T-helper 17 cell (primary cell): ENCODE data around the gene TRIM14. TPM values are rescaled to one million over a fixed set of nuclear protein-coding genes. Genes with fewer than 3 reads are reported as not detected.
"Not testable (repeated sequence)": the region's sequence is repeated elsewhere in the genome, so short reads cannot be mapped to it uniquely, and the experiment has no call there.

Experiments
- ATAC-seq: fragments of 150-1000 bp; cut with Tn5 transposase; 2 replicates; pipeline ENCODE4 v1.10.0; 2021; ENCODE audit warnings: mild to moderate bottlenecking, moderate library complexity
- DNase-seq, 3 donors: peaks; one replicate each; pipeline versions ENCODE4 v3.0.0 to v3.0.0-alpha.2; 2020 to 2021
- H3K9me3 ChIP-seq: one replicate; pipeline ENCODE4 v1.7.0; 2013; ENCODE audit warnings: low read length, mild to moderate bottlenecking; ENCODE audit not compliant: control insufficient read depth, poor library complexity, severe bottlenecking
- H3K27ac Mint-ChIP-seq: one replicate; pipeline ENCODE4 v1.8.0; 2022; ENCODE audit warnings: mild to moderate bottlenecking, moderate library complexity, mixed read lengths
- H3K27me3 Mint-ChIP-seq: one replicate; pipeline ENCODE4 v1.8.0; 2022; ENCODE audit warnings: mixed read lengths
- H3K36me3 Mint-ChIP-seq: one replicate; pipeline ENCODE4 v1.8.0; 2022; ENCODE audit warnings: low read depth, mixed read lengths
- H3K4me1 Mint-ChIP-seq: one replicate; pipeline ENCODE4 v1.8.0; 2022; ENCODE audit warnings: mild to moderate bottlenecking, mixed read lengths
- H3K4me3 Mint-ChIP-seq: one replicate; pipeline ENCODE4 v1.8.0; 2022; ENCODE audit warnings: mild to moderate bottlenecking, moderate library complexity, mixed read lengths
- total RNA-seq, 4 donors: library from RNA in 2 of 4; stranded (reverse) in 2 of 4; gene quantifications; one replicate each; pipeline ENCODE4 v1.2.3 and lab custom pipeline; 2022 to 2026

Gene TRIM14
- total RNA-seq, 2 donors from 2014 or later: 63.8 to 64.6 TPM

DNA sequence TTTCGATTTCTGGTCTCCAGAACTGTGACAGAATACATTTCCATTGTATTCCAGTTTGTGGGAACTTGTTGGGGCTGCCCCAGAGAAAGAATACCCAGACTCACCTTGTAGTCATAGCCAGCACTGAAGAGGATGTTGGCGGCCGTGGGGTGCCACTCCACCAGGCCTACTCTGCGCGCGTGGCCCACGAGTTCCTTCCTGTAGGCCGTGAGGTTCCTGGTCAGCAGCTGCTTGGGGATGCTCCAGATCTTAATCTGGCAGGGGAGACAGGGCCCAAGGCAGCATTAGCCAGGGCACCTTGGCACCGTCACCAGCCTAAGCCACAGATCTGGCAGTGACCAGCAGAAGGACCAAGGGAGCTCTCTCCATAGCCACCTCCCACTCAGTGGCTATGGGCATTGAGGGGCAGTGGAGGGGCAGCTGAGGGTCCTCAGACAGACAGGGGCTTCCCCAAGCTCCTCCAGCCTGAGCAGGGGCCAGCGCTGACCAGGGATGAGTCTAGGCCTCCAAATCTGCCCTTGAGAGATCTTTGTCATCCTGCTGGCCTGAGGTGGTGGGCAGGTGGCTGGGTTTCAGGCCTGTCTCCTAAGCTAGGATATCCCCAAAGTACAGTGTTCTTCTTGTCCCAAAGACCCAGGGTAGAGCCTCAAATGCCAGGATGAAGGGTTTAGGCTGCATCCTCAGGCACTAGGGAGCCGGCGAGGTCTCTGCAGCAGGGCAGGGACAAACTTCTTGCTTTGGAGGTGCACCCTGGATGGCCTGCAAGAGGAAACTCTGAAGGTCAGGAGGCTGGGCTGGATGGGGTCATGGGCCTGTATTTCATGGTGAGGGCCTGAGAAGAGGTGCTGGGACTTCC lies 15.9 kb upstream of the TRIM14 start:
- ATAC-seq: no peak
- no peaks in the 10 kb centered on the region for H3K9me3 ChIP-seq
- peaks cover 9% of the 10 kb centered on the region for H3K4me1 Mint-ChIP-seq
- no peak for DNase-seq
- H3K27me3 Mint-ChIP-seq: no peaks in the 10 kb centered on the region
- peak overlapping the region; percentile 85 for H3K27ac Mint-ChIP-seq
- peaks cover 2% of the 10 kb centered on the region for H3K36me3 Mint-ChIP-seq
- no peak overlapping the region for H3K4me3 Mint-ChIP-seq

DNA sequence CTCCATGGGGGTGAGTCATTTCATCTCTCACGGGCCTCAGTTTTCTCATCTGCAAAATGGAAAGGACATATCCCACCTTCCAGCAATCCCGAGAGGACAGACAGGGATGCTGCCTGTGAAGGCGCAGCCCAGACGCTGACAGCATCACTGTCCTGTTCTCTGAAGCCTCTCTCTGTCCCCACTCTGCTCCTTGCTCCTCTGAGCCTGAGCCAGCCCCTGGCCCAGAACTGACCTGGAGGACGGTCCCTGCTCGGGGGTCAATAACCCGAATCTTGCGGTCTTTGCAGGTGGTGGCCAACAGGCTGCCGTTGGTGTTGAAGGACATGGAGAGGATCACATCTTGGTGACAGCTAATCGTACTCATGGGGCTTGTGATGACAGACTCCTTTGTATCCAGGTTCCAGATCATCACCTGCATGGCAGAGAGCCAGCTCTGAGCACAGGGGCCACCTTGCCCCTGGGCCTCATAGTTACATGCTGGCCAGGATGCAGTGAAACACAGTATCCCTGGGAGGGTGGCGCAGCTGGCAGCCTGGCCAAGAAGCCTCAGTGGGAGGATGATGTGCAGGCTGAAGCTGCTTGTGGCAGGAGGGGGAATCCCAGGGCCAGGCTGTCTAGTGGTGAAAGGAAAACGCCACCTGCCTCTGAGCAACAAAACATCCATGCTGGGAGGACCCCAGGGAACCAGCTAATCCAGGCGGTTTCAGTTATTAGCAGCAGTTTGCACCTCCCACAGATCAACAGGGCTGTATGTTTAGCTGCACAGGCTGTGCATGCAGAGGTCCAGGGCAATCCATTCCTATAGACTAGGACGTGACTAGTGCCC lies 14.0 kb upstream of the TRIM14 start:
- no peak for DNase-seq
- H3K27me3 Mint-ChIP-seq: no peaks in the 10 kb centered on the region
- peaks cover 16% of the 10 kb centered on the region for H3K4me1 Mint-ChIP-seq
- no peak for ATAC-seq
- no peak overlapping the region for H3K4me3 Mint-ChIP-seq
- no peaks in the 10 kb centered on the region for H3K9me3 ChIP-seq
- H3K36me3 Mint-ChIP-seq: peaks cover 2% of the 10 kb centered on the region
- H3K27ac Mint-ChIP-seq: peak overlapping the region; percentile 85

DNA sequence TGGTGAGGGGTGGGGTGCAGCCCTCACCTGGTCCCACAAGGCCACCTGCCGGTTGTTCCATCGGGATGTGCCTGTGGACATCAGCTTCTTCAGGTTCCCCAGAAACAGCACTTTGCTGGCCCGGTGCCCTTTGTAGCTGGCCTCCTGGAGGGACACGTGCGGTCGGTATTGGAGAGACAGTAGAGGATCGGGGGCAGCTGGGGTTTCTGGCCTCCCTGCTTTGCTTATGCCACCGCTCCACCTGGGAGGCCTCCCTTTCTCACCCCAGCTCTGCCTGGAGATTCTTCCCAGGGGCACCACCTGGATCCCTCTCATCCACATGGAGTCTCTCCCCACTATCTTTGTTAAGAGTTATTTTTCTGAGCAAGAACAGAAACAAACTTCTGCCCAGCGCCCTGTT lies 13.1 kb upstream of the TRIM14 start:
- H3K36me3 Mint-ChIP-seq: peaks cover 2% of the 10 kb centered on the region

DNA sequence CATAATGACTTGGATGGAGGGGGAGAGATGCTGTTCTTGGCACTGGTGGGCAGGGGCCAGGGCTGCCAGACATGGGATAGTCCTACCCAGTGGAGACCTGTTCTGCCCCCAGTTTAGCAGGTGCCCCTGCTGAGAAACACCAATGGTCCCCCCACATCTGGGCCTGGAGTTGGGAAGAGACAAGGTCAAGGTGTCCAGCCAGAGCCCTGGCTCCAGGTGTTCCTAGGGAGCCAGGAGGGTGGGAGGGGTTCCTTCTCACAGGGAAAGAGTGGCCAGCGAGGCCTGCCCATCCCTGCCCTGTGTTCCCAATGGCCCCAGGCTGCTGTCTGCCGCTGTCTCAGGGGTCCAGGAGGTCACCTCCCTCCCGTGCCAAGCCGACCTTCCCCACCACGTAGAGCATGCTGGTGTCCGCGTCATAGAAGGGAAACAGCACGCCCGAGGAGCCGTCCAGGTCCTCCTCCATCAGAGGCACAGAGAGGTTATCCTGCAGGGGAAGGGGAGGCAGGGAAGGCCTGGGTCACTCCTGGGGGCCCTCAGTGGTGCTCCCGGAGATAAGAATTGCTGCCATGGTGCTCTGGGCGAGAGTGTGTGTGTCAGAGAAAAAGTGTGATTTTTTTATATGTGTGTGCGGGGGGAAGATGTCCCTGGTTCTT lies 11.7 kb upstream of the TRIM14 start:
- peaks cover 2% of the 10 kb centered on the region for H3K36me3 Mint-ChIP-seq
- peaks cover 16% of the 10 kb centered on the region for H3K4me1 Mint-ChIP-seq
- H3K9me3 ChIP-seq: no peaks in the 10 kb centered on the region
- DNase-seq (no peak), ATAC-seq (no peak)
- peak overlapping the region; percentile 90 for H3K27ac Mint-ChIP-seq
- H3K27me3 Mint-ChIP-seq: no peaks in the 10 kb centered on the region
- no peak overlapping the region for H3K4me3 Mint-ChIP-seq

More for the DNA sequence above, 13.1 kb upstream of the TRIM14 start:
- ATAC-seq: no peak
- H3K27me3 Mint-ChIP-seq: no peaks in the 10 kb centered on the region
- no peak overlapping the region for H3K27ac Mint-ChIP-seq
- peaks cover 16% of the 10 kb centered on the region for H3K4me1 Mint-ChIP-seq
- H3K4me3 Mint-ChIP-seq: no peak overlapping the region
- no peak for DNase-seq
- H3K9me3 ChIP-seq: no peaks in the 10 kb centered on the region

DNA sequence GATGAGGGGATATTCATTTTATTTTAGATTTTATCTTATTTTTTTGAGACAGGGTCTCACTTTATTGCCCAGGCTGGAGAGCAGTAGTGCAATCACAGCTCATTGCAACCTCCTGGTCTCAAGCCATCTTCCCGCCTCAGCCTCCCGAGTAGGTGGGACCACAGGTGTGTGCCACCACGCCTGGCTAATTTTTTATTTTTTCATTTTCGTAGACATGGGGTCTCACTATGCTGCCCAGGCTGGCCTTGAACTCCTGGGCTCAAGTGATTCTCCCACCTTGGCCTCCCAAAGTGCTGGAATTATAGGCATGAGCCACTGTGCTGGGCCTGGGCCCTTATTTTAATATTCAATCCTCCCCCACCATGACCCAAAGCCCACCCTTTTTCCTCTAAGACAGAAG lies 11.0 kb upstream of the TRIM14 start:
- not testable (repeated sequence) for H3K36me3 Mint-ChIP-seq, DNase-seq, H3K9me3 ChIP-seq, H3K27me3 Mint-ChIP-seq, H3K4me3 Mint-ChIP-seq, ATAC-seq
- H3K27ac Mint-ChIP-seq: peak overlapping the region; percentile 90
- H3K4me1 Mint-ChIP-seq: peaks cover 16% of the 10 kb centered on the region

DNA sequence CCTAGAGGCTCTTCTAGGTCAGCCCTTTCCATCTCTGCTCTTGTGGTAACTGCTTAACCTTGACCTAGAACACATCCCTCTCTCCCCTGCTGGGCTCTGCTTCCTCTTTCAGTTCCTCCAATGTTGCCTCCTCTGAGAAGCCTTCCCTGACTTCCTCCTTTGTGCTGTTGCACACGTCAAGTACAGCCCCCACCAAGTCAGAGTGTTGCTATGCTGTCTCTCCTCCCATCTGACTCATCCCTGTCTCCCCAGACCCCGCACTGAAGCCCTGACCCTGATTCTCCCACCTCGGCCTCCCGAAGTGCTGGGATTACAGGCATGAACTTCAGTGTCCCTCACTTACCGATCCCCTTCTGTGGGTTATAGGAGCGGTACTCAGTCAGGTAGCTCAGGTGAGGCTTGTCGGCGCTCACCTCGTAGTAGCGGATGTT lies 10.4 kb upstream of the TRIM14 start:
- ATAC-seq (peak; percentile 72), DNase-seq (no peak)
- H3K4me1 Mint-ChIP-seq: peaks cover 14% of the 10 kb centered on the region
- no peaks in the 10 kb centered on the region for H3K27me3 Mint-ChIP-seq
- no peaks in the 10 kb centered on the region for H3K9me3 ChIP-seq
- H3K36me3 Mint-ChIP-seq: peaks cover 2% of the 10 kb centered on the region
- no peak overlapping the region for H3K4me3 Mint-ChIP-seq
- H3K27ac Mint-ChIP-seq: peak overlapping the region; percentile 90

DNA sequence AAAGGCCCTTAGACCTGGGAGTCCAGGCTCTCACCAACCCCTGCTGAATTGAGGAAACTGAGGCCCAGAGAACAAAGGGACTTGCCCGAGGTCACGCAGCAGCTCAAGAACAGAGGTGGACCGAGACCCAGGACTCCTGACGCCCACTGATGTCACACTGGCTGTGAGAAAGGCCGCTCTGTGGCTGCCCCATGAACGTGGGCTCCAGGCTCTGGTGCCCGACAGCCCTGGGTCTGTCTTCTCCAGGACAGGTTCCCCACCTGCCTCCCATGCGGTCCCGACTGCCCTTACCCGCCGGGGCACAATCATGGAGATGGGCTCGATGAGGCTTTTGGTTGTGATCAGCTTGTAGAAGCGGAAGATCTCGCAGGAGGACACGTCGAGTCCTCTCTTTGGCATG lies 9.3 kb upstream of the TRIM14 start:
- no peaks in the 10 kb centered on the region for H3K9me3 ChIP-seq
- no peak overlapping the region for H3K27ac Mint-ChIP-seq
- DNase-seq (no peak), ATAC-seq (no peak)
- no peaks in the 10 kb centered on the region for H3K27me3 Mint-ChIP-seq
- H3K4me3 Mint-ChIP-seq: no peak overlapping the region
- no peaks in the 10 kb centered on the region for H3K36me3 Mint-ChIP-seq
- peaks cover 11% of the 10 kb centered on the region for H3K4me1 Mint-ChIP-seq

DNA sequence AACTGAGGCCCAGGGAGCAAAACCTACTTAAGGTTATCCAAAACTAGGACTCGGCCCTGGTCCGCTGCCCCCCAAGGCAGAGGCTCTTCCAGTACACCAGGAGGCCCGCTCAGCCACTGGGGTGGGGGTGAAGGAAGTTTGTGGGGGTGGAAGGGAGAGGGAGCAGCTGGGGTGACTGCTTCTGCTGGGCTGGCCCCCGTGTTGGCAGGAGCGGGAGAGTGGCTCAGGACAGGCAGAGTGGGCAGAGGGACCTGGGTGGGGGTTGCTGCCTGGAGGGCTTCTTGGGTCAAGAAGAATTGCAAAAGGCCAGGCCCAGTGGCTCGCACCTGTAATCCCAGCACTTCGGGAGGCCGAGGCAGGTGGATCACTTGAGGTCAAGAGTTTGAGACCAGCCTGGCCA lies 8.2 kb upstream of the TRIM14 start:
- peak overlapping the region; percentile 27 for H3K27ac Mint-ChIP-seq
- H3K36me3 Mint-ChIP-seq: no peaks in the 10 kb centered on the region

DNA sequence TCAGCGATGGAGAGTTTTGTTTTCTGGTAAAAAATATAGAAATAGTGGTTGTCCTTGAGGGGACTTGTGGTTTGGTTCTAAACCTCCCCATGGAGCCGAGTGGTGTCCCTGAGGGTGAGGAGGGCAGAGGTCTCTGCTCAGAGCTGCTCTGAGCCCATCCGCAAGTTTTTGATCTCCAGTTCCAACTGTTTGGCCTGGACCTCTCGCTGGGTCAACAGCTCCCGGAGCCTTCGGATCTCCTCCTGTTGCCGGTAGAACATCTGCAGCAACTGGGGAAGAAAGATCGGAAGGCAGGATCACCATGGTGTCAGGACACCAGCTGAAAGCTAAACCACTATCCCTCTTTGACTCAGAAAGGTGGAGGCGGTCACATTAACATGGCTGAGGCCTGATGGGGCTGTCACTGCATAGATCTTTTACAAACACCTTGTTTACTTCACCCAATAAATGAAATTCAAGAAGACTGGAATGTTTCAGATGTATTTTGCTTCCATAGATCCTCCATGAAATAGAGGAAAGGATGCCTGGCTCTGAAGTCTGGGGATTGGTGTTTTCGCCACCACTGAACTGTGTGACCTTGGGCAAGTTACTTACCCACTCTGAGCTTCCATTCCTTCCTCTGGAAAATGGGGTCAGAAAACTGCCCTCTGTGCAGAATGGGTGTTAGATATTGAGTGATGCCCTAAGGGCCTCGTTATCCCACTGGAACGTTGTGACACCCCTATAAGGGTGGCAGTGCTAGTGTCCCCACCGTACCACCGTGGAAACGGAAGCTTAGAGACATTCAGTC lies 5.8 kb upstream of the TRIM14 start:
- Mint-ChIP-seq H3K27me3 (no peaks in the 10 kb centered on the region), H3K4me1 (peaks cover 26% of the 10 kb centered on the region), H3K27ac (no peak overlapping the region), H3K36me3 (no peaks in the 10 kb centered on the region), H3K4me3 (no peak overlapping the region)
- DNase-seq (no peak), ATAC-seq (no peak)
- H3K9me3 ChIP-seq: no peaks in the 10 kb centered on the region

More for the DNA sequence above, 8.2 kb upstream of the TRIM14 start:
- ATAC-seq (no peak), DNase-seq (no peak)
- H3K9me3 ChIP-seq: no peaks in the 10 kb centered on the region
- Mint-ChIP-seq H3K4me3 (no peak overlapping the region), H3K27me3 (no peaks in the 10 kb centered on the region), H3K4me1 (peaks cover 11% of the 10 kb centered on the region)

DNA sequence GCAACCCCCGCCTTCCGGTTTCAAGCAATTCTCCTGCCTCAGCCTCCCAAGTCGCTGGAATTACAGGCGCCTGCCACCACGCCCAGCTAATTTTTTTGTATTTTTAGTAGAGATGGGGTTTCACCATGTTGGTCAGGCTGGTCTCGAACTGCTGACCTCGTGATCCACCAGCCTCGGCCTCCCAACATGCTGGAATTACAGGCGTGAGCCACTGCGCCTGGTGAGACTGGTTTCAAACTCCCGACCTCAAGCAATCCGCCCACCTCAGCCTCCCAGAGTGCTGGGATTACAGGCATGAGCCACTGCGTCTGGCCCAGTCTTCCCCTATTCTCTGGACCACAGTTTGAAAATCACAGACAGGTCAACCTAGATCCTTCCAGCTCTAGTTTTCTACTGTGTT lies 5.1 kb upstream of the TRIM14 start:
- DNase-seq, H3K27me3 Mint-ChIP-seq, ATAC-seq, H3K27ac Mint-ChIP-seq, H3K9me3 ChIP-seq, H3K36me3 Mint-ChIP-seq, H3K4me3 Mint-ChIP-seq: not testable (repeated sequence)
- peaks cover 23% of the 10 kb centered on the region for H3K4me1 Mint-ChIP-seq

DNA sequence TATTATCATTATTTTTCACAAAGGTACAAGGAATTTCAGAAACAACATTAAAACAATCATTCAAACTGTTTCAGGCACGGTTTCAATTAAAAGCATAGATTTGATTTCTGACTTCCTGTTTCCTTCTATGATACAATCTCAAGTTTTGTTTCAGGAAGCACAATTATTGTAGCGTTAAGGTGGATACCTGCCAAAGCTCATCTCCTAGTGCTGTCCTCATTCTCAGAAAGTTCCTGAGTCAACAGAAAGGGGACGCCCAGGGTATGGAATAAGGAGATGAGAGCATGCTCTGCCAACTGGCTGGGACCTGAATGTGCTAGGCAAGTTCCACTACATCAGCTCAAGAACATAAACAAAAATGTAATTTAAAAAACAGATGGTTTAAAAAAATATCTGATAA lies 2.0 kb upstream of the TRIM14 start:
- Mint-ChIP-seq H3K27ac (peak overlapping the region; percentile 97), H3K4me1 (peaks cover 35% of the 10 kb centered on the region), H3K27me3 (no peaks in the 10 kb centered on the region), H3K4me3 (peak overlapping the region; percentile 97), H3K36me3 (peaks cover 2% of the 10 kb centered on the region)
- H3K9me3 ChIP-seq: no peaks in the 10 kb centered on the region
- ATAC-seq (peak; percentile 15), DNase-seq (no peak)

DNA sequence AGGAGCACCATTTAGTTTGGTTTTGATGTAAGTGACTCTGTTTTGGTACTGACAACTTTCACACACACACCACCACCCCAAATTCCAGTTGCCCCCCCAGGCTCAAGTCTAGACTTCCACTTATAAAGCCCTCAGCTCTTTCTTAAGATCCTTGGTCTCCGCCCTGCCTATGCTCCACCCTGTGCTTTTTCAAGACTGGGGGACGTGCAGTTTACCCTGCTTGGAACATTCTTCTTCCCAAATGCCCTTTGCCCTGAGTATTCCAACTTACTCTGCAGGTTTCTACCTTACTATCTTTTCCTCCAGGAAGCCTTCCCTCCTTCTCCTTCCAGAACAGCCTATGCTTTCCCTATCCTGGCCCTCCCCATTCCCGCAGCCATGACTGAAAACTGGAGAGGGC lies 1.5 kb upstream of the TRIM14 start:
- Mint-ChIP-seq H3K36me3 (peaks cover 2% of the 10 kb centered on the region), H3K27ac (peak overlapping the region; percentile 97), H3K4me3 (peak overlapping the region; percentile 97), H3K4me1 (peaks cover 35% of the 10 kb centered on the region), H3K27me3 (no peaks in the 10 kb centered on the region)
- DNase-seq: no peak
- no peak for ATAC-seq
- no peaks in the 10 kb centered on the region for H3K9me3 ChIP-seq
